AG04449 (cell line): ENCODE data around the gene ATXN1.

Experiments used
- CTCF ChIA-PET: fragments of 350-600 bp; formaldehyde crosslinking; extraction: SDS; loops from one replicate; lab custom pipeline; 2021; ENCODE audit warnings: antibody characterized with exemption; lab: Yijun Ruan, JAX
- POLR2A ChIA-PET: fragments of 400-600, 350-600 bp; formaldehyde crosslinking; extraction: SDS; loops from one replicate; lab custom pipeline; 2020; ENCODE audit warnings: antibody characterized with exemption, inconsistent platforms; lab: Yijun Ruan, JAX
- DNase-seq: peaks from one replicate; pipeline ENCODE4 v3.0.0-alpha.2; 2010; ENCODE audit warnings: low read depth, low spot score
- H3K4me3 ChIP-seq: 2 replicates; pipeline ENCODE4 v1.5.1; 2011; ENCODE audit warnings: low read depth, mild to moderate bottlenecking, control low read depth, low read length
- CTCF ChIP-seq: IDR thresholded peaks from one replicate; pipeline ENCODE4 v1.5.1; 2011; ENCODE audit warnings: mild to moderate bottlenecking, moderate library complexity, low read length, control low read depth, inconsistent platforms; ENCODE audit not compliant: insufficient read depth; ENCODE audit errors: missing control alignments

The ATXN1 gene

GRCh38 chr6:16769986-16770376, 8.7 kb upstream of the ATXN1 start:
- TF ChIP-seq CTCF = no peak
- no peak overlapping the region for H3K4me3 ChIP-seq
- no peak for DNase-seq
- CTCF ChIA-PET = interaction anchor here (1.0 to 6.0 kb wide), 13 partner anchors 12 to 484 kb away, joined by 3 to 56 read pairs (median 4); no protein-coding TSS in a partner anchor
- POLR2A ChIA-PET = interaction anchor here (0.7 to 1.2 kb wide), 3 partner anchors 9 to 59 kb away, joined by 3 read pairs; no protein-coding TSS in a partner anchor

GRCh38 chr6:16769131-16769985, 8.1 kb upstream of the ATXN1 start:
- ChIA-PET CTCF (interaction anchor here (0.5 to 4.1 kb wide), 10 partner anchors 12 to 483 kb away, joined by 3 to 26 read pairs (median 4); no protein-coding TSS in a partner anchor), POLR2A (interaction anchor here (0.6 to 1.2 kb wide), 4 partner anchors 10 to 60 kb away, joined by 3 read pairs; no protein-coding TSS in a partner anchor)
- H3K4me3 ChIP-seq = no peak overlapping the region
- no peak for TF ChIP-seq CTCF
- DNase-seq = no peak

- POLR2A ChIA-PET = interaction anchor here (0.6 kb wide), 1 partner anchor 9 kb away, joined by 3 read pairs; no protein-coding TSS in a partner anchor
- no peak for DNase-seq
- TF ChIP-seq CTCF = no peak
Measured at GRCh38 chr6:16768477-16768830, 7.2 kb upstream of the ATXN1 start.

GRCh38 chr6:16767765-16768476, 6.7 kb upstream of the ATXN1 start:
- POLR2A ChIA-PET = no interaction called here
- DNase-seq = no peak
- no peak for TF ChIP-seq CTCF
- CTCF ChIA-PET = interaction anchor here (0.6 to 4.1 kb wide), 9 partner anchors 10 to 482 kb away, joined by 3 to 26 read pairs (median 4); no protein-coding TSS in a partner anchor
- H3K4me3 ChIP-seq = no peak overlapping the region

More at GRCh38 chr6:16768477-16768830, 7.2 kb upstream of the ATXN1 start:
- CTCF ChIA-PET = interaction anchor here (1.1 to 4.1 kb wide), 6 partner anchors 11 to 359 kb away, joined by 3 to 26 read pairs (median 6); no protein-coding TSS in a partner anchor
- no peak overlapping the region for H3K4me3 ChIP-seq

- ChIA-PET POLR2A (no interaction called here), CTCF (interaction anchor here (0.6 to 3.3 kb wide), 8 partner anchors 9 to 481 kb away, joined by 3 to 26 read pairs (median 4); no protein-coding TSS in a partner anchor)
- TF ChIP-seq CTCF = no peak
- DNase-seq = no peak
- no peak overlapping the region for H3K4me3 ChIP-seq
Measured at GRCh38 chr6:16766836-16767745, 5.8 kb upstream of the ATXN1 start.
